Right atrium auricular region (tissue), 2 donors: ENCODE measurements around the gene SCYGR1. TPM values are rescaled to one million over a fixed set of nuclear protein-coding genes. Genes with fewer than 3 reads are reported as not detected.
"Not testable (repeated sequence)": the region's sequence is repeated elsewhere in the genome, so short reads cannot be mapped to it uniquely, and the experiment has no call there.

Source experiments
- DNase-seq: peaks from one replicate; pipeline ENCODE4 v3.0.0-alpha.2; 2019; ENCODE audit warnings: low spot score
- H3K27ac ChIP-seq, 2 donors: fragments of 200-600 bp; sonication (generic); 1 replicate in 1 of 2; 2 replicates in 1 of 2; pipeline ENCODE4 v1.5.1; 2016 to 2019
- H3K27me3 ChIP-seq, 2 donors: fragments of 200-600 bp; sonication (generic); one replicate each; pipeline versions ENCODE4 v1.5.1 to v1.6.0; 2017 to 2019
- H3K36me3 ChIP-seq: fragments of 200-600 bp; sonication (generic); one replicate; pipeline ENCODE4 v1.5.1; 2016
- H3K4me1 ChIP-seq, 2 donors: fragments of 200-600 bp; sonication (generic); one replicate each; pipeline versions ENCODE4 v1.5.1 to v1.6.0; 2017 to 2019
- H3K4me3 ChIP-seq, 2 donors: fragments of 200-600 bp; sonication (generic); 1 replicate in 1 of 2; 2 replicates in 1 of 2; pipeline ENCODE4 v1.5.1; 2017 to 2019; ENCODE audit warnings: mild to moderate bottlenecking in 1 of 2, moderate library complexity in 1 of 2
- H3K9me3 ChIP-seq, 2 donors: fragments of 200-600 bp; sonication (generic); one replicate each; pipeline ENCODE4 v1.5.1; 2019
- total RNA-seq, 2 donors: library from RNA; depleted of rRNA; stranded (reverse); fragments of >200 nt; gene quantifications; one replicate each; pipeline ENCODE4 v1.1.0, GENCODE V29; 2016
- TF ChIP-seq, protein P1 (sequence below), 2 donors: fragments of 200-600 bp; sonication (generic); IDR thresholded peaks; one replicate each; pipeline ENCODE4 v1.5.1; 2019; ENCODE audit warnings: antibody characterized with exemption in 2 of 2

SCYGR1 gene
- total RNA-seq, 2 donors from 2014 or later = not detected

- Histone ChIP-seq H3K9me3 (no peaks in the 10 kb centered on the region), H3K27ac (no peak overlapping the region), H3K36me3 (no peaks in the 10 kb centered on the region), H3K4me1 (no peaks in the 10 kb centered on the region), H3K27me3 (no peaks in the 10 kb centered on the region), H3K4me3 (no peak overlapping the region)
- no peak for DNase-seq
- TF ChIP-seq, protein P1, sequence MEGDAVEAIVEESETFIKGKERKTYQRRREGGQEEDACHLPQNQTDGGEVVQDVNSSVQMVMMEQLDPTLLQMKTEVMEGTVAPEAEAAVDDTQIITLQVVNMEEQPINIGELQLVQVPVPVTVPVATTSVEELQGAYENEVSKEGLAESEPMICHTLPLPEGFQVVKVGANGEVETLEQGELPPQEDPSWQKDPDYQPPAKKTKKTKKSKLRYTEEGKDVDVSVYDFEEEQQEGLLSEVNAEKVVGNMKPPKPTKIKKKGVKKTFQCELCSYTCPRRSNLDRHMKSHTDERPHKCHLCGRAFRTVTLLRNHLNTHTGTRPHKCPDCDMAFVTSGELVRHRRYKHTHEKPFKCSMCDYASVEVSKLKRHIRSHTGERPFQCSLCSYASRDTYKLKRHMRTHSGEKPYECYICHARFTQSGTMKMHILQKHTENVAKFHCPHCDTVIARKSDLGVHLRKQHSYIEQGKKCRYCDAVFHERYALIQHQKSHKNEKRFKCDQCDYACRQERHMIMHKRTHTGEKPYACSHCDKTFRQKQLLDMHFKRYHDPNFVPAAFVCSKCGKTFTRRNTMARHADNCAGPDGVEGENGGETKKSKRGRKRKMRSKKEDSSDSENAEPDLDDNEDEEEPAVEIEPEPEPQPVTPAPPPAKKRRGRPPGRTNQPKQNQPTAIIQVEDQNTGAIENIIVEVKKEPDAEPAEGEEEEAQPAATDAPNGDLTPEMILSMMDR (IDR thresholded peaks at IDR 0.05) = no peak
Measured at GRCh38 chr2:227365833-227366232, 21.9 kb downstream of the SCYGR1 start.

DNA sequence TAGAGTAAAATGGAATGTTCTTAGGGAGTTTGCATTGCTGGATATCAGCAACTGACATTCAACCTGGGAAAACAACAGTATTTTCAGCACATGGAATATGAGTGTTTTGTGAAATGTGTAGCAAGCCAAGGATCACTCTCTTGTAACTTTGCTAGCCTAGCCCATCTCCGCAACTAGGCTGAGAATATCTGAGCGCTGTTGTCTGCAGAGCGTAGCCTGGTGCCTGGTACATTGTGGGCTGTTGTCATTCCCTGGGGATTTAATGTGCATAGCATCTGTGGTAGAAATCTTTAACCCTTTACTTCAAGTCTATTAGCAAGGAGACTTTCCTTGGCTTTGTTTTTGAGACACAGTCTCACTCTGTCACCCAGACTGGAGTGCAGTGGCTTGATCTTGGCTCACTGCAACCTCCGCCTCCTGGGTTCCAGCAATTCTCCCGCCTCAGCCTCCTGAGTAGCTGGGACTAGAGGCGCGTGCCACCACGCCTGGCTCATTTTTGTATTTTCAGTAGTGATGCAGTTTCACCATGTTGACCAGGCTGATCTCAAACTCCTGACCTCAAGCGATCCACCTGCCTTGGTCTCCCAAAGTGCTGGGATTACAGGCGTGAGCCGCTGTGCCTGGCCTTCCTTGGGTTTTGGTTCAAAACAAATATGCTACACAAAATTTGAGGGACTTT lies 23.0 kb downstream of the SCYGR1 start:
- not testable (repeated sequence) for H3K27me3 ChIP-seq, H3K27ac ChIP-seq, H3K4me1 ChIP-seq, H3K4me3 ChIP-seq, H3K36me3 ChIP-seq, H3K9me3 ChIP-seq, DNase-seq

DNA sequence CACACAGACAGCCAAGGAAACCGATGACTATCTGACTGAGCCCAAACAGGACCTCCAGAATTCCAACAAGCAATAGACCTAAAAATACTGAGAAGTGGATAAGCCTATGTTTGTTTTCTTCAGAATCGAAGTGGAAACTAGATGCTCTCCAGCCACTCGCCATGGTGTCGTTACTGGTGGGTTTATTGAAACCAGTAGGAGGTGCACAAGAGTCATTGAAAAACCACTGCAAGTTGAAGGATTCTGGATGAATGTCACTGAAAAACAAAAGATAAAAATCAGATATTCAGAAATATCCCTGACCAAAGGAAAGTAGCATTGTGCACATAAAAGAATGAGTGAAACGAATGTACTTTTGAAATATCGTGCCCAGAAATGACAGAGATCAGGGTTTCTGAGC lies 24.0 kb downstream of the SCYGR1 start:
- H3K4me3 ChIP-seq = no peak overlapping the region
- H3K36me3 ChIP-seq = peaks cover 7% of the 10 kb centered on the region
- DNase-seq = no peak
- H3K27me3 ChIP-seq = no peaks in the 10 kb centered on the region
- H3K27ac ChIP-seq = no peak overlapping the region
- TF ChIP-seq, protein P1 (IDR thresholded peaks at IDR 0.05) = no peak
- no peaks in the 10 kb centered on the region for H3K9me3 ChIP-seq
- no peaks in the 10 kb centered on the region for H3K4me1 ChIP-seq

DNA sequence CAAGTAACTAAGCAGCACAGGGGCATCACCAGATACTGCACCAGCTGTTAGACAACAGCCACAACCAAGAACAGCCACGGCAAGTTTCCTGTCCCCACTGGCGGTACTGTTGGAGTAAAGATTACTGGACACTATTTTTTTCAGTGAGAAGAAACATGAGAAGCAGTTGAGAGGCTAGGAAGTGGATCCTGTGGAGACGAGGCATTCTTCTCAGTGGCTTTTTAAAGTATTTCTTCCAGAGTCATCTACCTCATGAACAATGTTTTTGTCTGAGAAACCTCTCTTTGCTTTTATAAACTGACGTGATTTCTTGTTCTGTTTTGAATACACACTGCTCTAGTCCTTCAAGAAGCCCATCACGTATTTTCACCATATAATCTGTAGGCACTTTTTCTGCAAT lies 27.4 kb downstream of the SCYGR1 start:
- peaks cover 38% of the 10 kb centered on the region for H3K36me3 ChIP-seq
- no peak overlapping the region for H3K27ac ChIP-seq
- no peaks in the 10 kb centered on the region for H3K9me3 ChIP-seq
- DNase-seq = no peak
- no peaks in the 10 kb centered on the region for H3K4me1 ChIP-seq
- TF ChIP-seq, protein P1 (IDR thresholded peaks at IDR 0.05) = no peak
- no peaks in the 10 kb centered on the region for H3K27me3 ChIP-seq
- H3K4me3 ChIP-seq = no peak overlapping the region

- Histone ChIP-seq H3K4me3 (no peak overlapping the region), H3K36me3 (peaks cover 31% of the 10 kb centered on the region), H3K27ac (no peak overlapping the region), H3K9me3 (no peaks in the 10 kb centered on the region), H3K4me1 (no peaks in the 10 kb centered on the region), H3K27me3 (no peaks in the 10 kb centered on the region)
- TF ChIP-seq, protein P1 (IDR thresholded peaks at IDR 0.05) = no peak
- DNase-seq = no peak
Measured at GRCh38 chr2:227351639-227352038, 36.1 kb downstream of the SCYGR1 start.

GRCh38 chr2:227349989-227350612 lies 37.6 kb downstream of the SCYGR1 start:
- no peak for DNase-seq
- peaks cover 26% of the 10 kb centered on the region for H3K36me3 ChIP-seq
- TF ChIP-seq, protein P1 (IDR thresholded peaks at IDR 0.05) = no peak

More at GRCh38 chr2:227349989-227350612, 37.6 kb downstream of the SCYGR1 start:
- Histone ChIP-seq H3K4me3 (no peak overlapping the region), H3K27me3 (no peaks in the 10 kb centered on the region), H3K27ac (no peak overlapping the region), H3K4me1 (no peaks in the 10 kb centered on the region), H3K9me3 (no peaks in the 10 kb centered on the region)
